Measurements from ENCODE around the gene PNPLA2. TPM values are rescaled to one million over a fixed set of nuclear protein-coding genes. Genes with fewer than 3 reads are reported as not detected.

PNPLA2 gene
- total RNA-seq, 4 donors from 2014 or later: 71.8 to 254 (median 163) TPM

DNA sequence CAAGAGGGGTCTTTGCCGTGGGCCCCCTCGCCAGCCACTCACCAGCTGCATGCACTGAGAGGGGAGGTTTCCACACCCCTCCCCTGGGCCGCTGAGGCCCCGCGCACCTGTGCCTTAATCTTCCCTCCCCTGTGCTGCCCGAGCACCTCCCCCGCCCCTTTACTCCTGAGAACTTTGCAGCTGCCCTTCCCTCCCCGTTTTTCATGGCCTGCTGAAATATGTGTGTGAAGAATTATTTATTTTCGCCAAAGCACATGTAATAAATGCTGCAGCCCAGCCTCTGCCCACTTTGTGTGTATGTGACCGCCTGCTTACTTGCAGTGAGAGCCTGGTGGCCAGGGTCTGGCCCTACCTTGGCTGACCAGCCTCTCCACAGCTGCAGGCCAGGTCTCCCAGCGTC is 6.2 kb downstream of the PNPLA2 start:
- TF ChIP-seq POLR2A (IDR thresholded peaks at IDR 0.05): no peak
- TF ChIP-seq, protein P1, sequence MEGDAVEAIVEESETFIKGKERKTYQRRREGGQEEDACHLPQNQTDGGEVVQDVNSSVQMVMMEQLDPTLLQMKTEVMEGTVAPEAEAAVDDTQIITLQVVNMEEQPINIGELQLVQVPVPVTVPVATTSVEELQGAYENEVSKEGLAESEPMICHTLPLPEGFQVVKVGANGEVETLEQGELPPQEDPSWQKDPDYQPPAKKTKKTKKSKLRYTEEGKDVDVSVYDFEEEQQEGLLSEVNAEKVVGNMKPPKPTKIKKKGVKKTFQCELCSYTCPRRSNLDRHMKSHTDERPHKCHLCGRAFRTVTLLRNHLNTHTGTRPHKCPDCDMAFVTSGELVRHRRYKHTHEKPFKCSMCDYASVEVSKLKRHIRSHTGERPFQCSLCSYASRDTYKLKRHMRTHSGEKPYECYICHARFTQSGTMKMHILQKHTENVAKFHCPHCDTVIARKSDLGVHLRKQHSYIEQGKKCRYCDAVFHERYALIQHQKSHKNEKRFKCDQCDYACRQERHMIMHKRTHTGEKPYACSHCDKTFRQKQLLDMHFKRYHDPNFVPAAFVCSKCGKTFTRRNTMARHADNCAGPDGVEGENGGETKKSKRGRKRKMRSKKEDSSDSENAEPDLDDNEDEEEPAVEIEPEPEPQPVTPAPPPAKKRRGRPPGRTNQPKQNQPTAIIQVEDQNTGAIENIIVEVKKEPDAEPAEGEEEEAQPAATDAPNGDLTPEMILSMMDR (IDR thresholded peaks at IDR 0.05): no peak

GRCh38 chr11:825366-826226 is 6.9 kb downstream of the PNPLA2 start:
- Histone ChIP-seq H3K4me3 (no peak overlapping the region), H3K27ac (peak overlapping the region in 3 of 4 donors; percentile 81 to 94 (median 85)), H3K27me3 (peaks cover 0 to 20% of the 10 kb centered on the region in 2 donors), H3K9me3 (no peaks in the 10 kb centered on the region), H3K4me1 (peaks cover 20 to 77% (median 40%) of the 10 kb centered on the region in 4 donors), H3K36me3 (peaks cover 0 to 38% (median 0%) of the 10 kb centered on the region in 3 donors)
- TF ChIP-seq POLR2A (IDR thresholded peaks at IDR 0.05): no peak
- TF ChIP-seq, protein P1 (IDR thresholded peaks at IDR 0.05): no peak
- DNase-seq: no peak

More for the DNA sequence above, 6.2 kb downstream of the PNPLA2 start:
- Histone ChIP-seq H3K27me3 (peaks cover 0 to 14% of the 10 kb centered on the region in 2 donors), H3K27ac (peak overlapping the region in 2 of 4 donors; percentile 81 to 94), H3K36me3 (peaks cover 0 to 38% (median 0%) of the 10 kb centered on the region in 3 donors), H3K9me3 (no peaks in the 10 kb centered on the region), H3K4me1 (peaks cover 19 to 74% (median 41%) of the 10 kb centered on the region in 4 donors), H3K4me3 (no peak overlapping the region)
- no peak for DNase-seq

DNA sequence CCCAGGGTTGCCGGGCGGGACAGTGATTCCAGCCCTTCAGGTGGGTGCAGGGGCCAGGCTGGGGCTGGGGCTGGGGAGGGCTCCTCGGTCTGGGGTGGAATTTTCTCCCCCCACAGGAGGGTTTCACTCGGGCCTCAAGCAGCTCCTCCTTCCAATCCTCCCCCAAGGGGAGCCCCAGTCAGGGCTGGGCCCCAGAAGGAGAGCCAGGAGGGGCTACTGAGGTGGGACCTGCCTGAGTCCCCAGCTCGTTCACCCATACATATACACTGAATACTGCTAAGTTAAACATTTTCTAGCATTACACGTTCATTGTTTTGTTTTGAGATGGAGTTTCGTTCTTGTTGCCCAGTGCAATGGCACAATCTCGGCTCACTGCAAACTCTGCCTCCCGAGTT is 7.5 kb downstream of the PNPLA2 start:
- Histone ChIP-seq H3K4me3 (peak overlapping the region in 2 of 4 donors; percentile 65 to 73), H3K4me1 (peaks cover 18 to 77% (median 39%) of the 10 kb centered on the region in 4 donors), H3K27me3 (peaks cover 0 to 20% of the 10 kb centered on the region in 2 donors), H3K9me3 (no peaks in the 10 kb centered on the region), H3K36me3 (peaks cover 0 to 38% (median 0%) of the 10 kb centered on the region in 3 donors), H3K27ac (peak overlapping the region; percentile 81 to 94 (median 85))
- no peak for DNase-seq
- TF ChIP-seq POLR2A (IDR thresholded peaks at IDR 0.05): no peak
- TF ChIP-seq, protein P1 (IDR thresholded peaks at IDR 0.05): no peak

DNA sequence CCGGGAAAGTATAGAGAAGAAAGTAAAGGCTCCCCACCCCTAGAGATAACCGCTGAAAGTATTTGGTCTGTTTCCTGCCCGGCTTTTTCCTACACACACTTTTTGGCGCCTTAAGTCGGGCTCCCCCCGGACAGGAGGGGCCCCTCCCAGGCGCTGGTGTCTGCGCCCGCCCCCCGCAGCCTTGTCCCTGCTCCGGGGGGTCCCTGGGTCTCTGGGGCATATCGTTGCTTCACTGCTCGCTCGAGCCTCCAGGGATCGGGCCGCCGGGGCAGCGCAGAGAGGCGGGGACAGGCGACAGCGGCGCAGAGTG is 8.1 kb downstream of the PNPLA2 start:
- peaks cover 0 to 20% of the 10 kb centered on the region in 2 donors for H3K27me3 ChIP-seq

DNA sequence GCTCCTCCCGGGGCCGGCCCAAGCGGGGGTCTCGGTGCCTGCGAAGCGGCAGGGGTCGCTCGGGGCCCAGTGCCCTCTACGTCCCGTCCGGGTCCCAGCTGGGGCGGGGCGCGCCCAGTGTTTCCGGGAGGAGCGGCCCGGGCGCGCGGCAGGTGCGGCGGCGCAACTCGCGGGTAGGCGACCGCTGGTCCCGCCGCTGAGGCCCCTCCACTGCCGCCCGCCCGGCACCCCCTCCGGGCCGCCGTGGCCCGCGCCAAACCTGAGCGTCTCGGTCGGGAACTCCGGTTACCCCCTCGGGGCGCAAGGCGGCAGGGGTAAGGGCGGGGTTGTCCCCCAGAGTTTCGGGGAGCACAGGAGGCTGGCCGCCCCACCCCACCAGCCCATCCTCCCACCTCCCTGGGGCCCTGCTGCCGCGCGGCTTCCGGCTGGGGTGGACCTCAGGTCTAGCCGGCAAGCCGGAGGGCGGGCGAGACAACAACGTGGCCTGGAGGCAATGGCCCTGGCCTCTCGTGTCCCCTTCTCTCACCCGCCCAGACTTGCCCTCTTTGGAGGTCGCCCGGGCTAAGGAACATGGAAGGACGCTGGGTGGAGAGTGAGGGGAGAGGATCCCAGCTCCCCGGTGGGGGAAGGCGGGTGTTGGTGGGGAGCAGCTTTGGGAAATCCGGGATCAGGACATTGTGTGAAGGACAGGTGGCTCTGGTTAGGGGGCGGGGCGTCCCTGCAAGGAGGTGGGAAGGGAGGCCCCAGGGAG is 8.6 kb downstream of the PNPLA2 start:
- Histone ChIP-seq H3K9me3 (no peaks in the 10 kb centered on the region), H3K27me3 (peaks cover 0 to 20% of the 10 kb centered on the region in 2 donors), H3K4me1 (peaks cover 18 to 75% (median 41%) of the 10 kb centered on the region in 4 donors)

More for the DNA sequence above, 8.1 kb downstream of the PNPLA2 start:
- Histone ChIP-seq H3K27ac (peak overlapping the region; percentile 81 to 94 (median 85)), H3K4me1 (peaks cover 18 to 75% (median 39%) of the 10 kb centered on the region in 4 donors), H3K36me3 (peaks cover 0 to 34% (median 0%) of the 10 kb centered on the region in 3 donors), H3K9me3 (no peaks in the 10 kb centered on the region), H3K4me3 (peak overlapping the region; percentile 55 to 73 (median 64))
- no peak for DNase-seq
- TF ChIP-seq, protein P1 (IDR thresholded peaks at IDR 0.05): no peak
- TF ChIP-seq POLR2A (IDR thresholded peaks at IDR 0.05): no peak

More for the DNA sequence above, 8.6 kb downstream of the PNPLA2 start:
- peak overlapping the region; percentile 55 to 73 (median 64) for H3K4me3 ChIP-seq
- DNase-seq: peak; percentile 65 to 82 (median 81)
- peaks cover 0 to 29% (median 0%) of the 10 kb centered on the region in 3 donors for H3K36me3 ChIP-seq
- H3K27ac ChIP-seq: peak overlapping the region; percentile 81 to 94 (median 85)
- TF ChIP-seq POLR2A (IDR thresholded peaks at IDR 0.05): no peak
- TF ChIP-seq, protein P1 (IDR thresholded peaks at IDR 0.05): peak in 1 of 6 experiments; percentile 3

All from Peyer's patch (tissue), 4 donors.